Activated T-cell treated with anti-CD3 and anti-CD28 coated beads for 4 hours (primary cell): ENCODE data around the gene KNDC1.
"Not testable (repeated sequence)": the region's sequence is repeated elsewhere in the genome, so short reads cannot be mapped to it uniquely, and the experiment has no call there.

Experiments used
- DNase-seq: peaks from one replicate; pipeline ENCODE4 v3.0.0-alpha.2; 2020

Gene KNDC1

GRCh38 chr10:133209117-133209516 is 49.1 kb downstream of the KNDC1 start:
- no peak for DNase-seq

DNA sequence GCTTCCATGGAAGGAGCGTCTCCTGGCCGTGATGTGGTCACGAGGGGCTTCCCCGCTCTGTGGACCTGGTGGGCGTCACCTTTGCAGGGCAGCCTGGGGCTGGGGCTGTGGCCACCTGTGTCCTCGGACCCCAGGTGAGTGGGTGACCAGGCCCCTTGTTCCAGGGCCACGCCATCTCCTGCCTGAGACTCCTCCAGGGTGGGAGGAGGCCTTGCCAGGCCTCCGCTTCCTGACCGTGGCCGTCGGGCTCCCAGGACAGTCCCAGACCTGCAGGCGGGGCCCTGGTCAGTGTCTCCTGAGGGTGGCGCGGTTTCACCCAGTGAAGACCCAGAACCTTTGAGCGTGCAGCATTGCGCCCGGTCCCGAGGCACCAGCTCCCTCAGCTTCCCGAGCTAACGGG is 49.6 kb downstream of the KNDC1 start:
- no peak for DNase-seq

DNA sequence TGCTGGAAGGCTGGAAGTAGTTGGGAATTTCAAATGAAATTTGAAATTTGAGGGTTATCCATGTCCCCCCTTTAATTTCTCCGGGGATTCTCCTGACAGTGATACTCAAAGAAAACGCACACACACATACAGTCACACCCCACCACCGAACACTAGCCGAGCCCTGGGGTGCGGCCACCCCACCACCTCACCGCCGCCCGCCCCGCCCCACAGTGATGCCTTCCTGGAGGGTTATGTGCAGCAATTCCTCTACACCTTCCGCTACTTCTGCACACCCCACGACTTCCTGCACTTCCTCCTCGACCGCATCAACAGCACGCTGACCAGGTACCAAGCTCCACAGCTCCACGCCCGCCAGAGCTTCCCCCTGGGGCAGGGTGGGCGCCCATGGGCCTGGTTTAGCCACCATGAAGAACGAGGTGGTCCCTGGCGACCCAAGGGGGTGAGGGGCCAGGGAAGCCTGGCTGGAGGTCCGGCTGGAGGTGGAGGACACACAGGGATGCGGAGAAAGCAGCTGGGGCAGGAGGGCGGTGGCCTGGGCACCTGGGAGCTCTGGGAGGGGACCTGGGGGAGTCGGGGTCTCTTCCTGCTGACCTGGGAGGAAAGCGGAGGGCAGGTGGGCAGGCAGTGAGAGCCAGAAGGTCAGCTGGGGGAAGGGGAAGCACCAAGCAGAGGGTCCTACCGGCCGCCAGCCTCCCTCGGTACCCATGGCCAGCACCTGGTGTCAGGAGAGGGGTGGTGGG is 50.5 kb downstream of the KNDC1 start:
- DNase-seq, result no peak

- DNase-seq, result no peak
Observed at GRCh38 chr10:133211141-133211830, 51.3 kb downstream of the KNDC1 start.

DNA sequence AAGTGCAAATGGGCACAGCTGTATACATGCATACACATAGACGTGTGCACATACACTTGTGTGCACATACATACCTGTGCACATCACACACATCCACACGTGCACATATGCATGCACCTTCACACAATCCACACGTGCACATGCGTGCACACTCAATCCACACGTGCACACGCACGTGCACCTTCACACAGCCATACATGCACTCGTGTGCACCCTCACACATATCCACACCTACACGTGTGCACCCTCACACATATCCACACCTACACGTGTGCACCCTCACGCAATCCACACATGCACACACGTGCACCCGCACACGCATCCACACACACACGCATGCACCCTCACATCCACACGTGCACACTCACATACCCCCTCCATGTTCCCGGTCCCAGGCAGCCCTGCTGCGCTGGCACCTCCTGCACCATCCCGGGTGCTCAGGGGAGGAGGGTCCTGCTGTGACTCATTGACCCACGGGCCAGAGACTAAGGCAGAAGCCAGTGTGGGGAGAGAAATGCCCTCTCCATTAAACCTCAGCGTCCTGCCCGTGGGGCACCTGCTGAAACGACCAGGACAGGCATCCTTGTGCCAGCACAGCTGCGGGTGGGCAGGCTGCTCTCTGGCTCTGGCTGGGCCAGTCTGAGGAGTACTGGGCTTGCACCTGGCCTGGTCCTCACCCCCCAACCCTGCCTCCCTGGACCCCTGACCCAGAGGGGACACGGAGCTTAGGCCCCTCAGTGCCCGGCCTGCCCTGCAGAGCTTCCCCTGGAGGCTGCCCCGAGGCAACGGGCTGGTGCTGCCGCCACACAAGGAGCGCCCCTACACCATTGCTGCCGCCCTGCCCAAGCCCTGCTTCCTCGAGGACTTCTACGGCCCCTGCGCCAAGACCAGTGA is 52.2 kb downstream of the KNDC1 start:
- no peak for DNase-seq

- no peak for DNase-seq
Observed at GRCh38 chr10:133212853-133213494, 53.0 kb downstream of the KNDC1 start.

DNA sequence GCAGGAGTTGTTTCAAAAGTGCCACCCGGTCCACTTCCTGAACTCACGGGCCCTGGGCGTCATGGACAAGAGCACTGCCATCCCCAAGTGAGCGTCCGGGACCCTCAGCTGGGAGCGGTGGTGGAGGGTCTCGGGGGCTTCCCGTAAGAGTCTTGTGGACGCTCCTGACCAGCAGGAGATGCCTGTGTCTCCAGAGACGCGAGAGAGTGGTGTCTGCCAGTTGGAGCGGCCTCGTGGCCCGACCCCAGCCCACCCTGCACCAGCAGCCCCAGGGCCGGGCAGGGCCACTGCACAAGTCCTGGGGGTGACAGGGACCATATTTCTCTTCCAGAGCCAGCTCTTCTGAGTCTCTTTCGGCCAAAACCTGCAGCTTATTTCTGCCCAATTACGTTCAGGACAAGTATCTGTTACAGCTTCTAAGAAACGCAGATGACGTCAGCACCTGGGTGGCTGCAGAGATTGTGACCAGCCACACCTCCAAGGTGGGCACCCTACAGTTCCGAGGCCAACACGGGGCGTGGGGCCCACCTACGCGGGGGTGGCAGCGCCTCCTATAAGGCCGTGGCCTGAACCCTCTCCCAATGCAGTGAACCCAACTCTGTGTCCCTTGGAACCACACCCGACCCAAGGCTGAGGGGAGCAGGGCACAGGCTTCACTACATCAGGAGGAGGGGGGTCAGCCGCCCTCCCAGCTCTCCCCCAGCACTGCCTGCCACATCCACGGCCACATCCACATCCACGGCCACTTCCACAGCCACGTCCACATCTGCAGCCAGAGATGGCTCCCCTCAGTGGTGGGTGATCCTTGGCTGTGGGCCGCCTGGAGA is 53.8 kb downstream of the KNDC1 start:
- no peak for DNase-seq

DNA sequence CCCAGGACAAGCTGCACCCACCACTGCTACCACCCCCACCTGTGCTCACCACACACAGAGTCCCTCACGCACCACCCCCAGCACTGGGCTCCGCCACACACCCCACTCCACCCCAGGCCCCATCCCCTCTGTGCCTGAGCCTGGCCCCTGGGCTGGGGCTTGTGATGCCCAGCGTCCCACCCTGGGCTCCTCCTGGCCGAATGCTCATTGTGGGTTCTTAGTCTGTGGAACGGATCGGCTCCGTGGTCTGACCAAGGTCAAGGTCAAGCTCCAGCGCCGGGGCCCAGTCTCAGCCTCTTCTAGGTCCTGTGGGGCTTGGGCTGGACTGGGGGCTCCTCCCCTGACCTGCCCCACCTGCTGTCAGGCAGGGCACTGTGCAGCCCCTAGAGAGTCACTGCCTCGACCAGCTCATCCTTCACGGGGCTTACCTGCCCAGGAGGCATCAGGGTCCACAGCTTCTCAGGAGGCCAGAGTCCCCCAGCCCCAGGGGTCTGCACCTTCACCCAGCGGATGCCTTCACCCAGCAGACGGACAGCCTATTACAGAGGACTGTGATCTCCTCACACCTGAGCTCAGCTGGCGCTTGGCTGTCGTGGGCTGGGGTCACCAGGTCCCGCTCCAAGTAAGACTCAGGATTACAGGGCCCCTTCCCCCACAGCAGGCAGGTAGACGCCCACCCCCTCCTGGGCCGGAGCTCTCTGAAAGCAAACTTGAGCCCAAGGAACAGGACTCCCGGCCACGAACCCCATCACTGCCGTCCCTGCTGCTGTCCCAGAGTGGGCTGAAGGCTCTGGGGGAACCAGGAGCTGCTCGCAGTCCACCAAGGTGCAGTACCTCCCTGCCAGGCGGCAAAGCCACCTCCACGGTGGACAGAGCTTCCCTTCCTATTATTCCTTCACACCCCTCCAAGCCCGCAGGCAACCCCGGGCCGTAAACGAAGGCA is 54.7 kb downstream of the KNDC1 start:
- DNase-seq, result no peak

DNA sequence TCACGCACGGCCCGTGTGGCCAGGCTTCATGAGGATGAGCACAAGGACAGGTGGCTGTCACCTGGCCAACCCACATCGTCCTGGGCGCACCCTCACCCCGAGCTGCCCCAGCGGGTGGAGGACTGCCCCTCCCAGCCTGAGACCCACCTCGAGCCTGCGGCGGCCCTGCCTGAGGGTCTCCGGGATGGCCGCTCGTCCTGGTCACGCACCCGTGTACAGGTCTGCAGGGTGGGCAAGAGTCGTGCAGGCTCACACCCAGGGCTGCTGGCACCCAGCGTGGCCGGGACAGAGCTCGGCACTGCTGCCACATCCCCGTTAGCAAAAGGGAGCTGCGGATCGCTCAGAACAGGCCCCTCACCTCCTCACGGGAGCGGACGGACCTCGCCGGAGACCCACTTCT is 55.6 kb downstream of the KNDC1 start:
- no peak for DNase-seq

- no peak for DNase-seq
Observed at GRCh38 chr10:133216776-133217175, 56.8 kb downstream of the KNDC1 start.

GRCh38 chr10:133217800-133218589 is 58.0 kb downstream of the KNDC1 start:
- no peak for DNase-seq

GRCh38 chr10:133218891-133219290 is 58.9 kb downstream of the KNDC1 start:
- DNase-seq, result no peak

DNA sequence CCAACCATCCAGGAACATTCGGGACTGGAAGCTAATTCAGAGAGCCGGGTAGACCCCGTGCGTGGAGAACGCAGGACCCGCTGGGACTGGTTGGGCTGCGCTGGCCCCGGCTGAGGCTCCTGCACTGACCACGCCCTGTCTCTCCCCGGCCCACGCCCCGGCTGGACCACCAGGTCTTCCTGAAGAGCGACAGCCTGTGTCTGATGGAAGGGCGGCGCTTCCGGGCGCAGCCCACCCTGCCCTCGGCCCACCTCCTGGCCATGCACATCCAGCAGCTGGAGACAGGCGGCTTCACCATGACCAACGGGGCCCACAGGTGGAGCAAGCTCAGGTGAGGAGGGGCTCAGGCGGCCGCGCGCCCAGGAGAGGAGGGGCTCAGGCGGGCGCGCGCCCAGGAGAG is 59.8 kb downstream of the KNDC1 start:
- DNase-seq, result no peak

GRCh38 chr10:133221331-133221730 is 61.3 kb downstream of the KNDC1 start:
- no peak for DNase-seq

DNA sequence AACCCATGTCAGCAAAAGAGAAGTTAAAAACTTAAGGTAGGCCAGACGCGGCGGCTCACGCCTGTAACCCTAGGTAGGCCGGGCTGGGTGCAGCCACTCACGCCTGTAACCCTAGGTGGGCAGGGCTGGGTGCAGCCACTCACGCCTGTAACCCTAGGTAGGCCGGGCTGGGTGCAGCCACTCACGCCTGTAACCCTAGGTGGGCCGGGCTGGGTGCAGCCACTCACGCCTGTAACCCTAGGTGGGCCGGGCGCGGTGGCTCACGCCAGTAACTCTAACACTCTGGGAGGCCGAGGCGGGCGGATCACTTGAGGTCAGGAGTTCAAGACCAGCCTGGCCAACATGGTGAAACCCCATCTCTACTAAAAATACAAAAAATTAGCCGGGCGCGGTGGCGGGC is 61.7 kb downstream of the KNDC1 start:
- not testable (repeated sequence) for DNase-seq

DNA sequence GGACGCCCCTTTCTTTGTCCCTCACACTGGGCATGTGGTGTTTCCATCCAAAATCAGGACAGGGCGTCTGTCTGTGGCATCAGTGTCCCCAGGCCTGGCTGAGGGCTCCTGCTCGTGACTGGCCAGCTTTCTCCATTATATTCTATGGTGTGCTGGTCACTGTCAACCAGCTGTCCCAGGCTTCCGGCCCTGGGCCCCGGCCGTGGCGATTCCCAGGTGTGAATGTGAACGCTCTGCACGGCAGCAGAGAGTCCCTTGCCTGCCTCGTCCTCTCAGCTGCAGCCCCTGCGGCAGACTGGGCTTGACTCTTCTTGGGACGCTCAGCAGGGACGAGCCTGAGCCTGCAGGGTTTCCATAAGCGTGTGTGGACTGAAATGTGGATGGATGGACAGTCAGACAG is 64.1 kb downstream of the KNDC1 start:
- DNase-seq, result no peak

- no peak for DNase-seq
Observed at GRCh38 chr10:133224756-133225372, 64.8 kb downstream of the KNDC1 start.

DNA sequence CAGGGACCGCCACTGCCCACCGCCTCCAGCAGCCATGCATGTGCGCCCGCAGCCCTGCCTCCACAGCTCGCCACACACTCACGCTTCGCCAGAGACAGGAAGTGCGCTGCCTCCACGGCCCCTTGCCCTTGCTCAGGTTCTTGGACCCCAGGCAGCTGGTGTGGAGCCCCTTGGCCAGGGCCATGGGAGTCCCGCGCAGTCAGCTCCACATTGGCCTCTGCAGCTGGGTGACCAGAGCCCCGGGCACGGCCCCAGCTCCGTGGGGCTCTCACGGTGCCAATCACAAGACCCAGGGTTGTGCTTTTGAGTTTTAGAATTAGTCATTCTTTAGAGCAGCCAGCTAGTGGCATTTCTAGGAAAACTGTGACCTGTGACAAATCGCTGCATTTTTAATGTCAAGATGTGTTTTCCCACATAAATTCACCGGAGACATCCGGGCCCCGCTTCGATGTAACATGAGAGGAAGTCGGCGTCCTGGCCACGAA is 65.7 kb downstream of the KNDC1 start:
- DNase-seq, result no peak

DNA sequence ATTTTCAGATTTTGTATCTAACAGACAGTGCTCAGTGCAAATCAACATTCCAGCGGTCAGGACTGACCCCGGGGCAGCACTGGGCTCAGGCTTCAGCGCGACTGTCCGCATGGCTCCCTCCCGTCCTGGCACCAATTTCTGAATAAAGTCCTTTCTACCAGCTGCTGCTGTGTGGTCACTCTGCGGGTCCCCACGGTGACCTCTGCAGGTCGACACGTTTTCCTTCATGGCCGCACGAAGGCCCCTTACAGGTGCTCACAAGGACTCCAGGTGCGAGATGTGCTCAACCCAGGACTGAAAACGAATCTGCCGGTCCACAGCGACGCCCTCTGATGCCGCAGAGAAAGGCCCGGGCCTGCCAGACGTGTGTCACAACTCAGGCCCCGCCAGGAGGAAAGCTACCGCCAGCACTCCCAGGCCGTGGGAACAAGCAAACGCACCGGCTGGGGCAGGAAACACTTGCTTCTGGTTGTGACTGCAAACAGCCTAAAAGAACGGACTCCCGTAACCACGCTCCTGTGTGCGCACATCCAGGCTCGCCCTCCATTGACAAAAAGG is 66.3 kb downstream of the KNDC1 start:
- DNase-seq, result no peak
